A673 (cell line): ENCODE measurements around the gene PPP2CA. TPM values are rescaled to one million over a fixed set of nuclear protein-coding genes. Genes with fewer than 3 reads are reported as not detected.

Source experiments
- BruUV-seq: library from RNA; stranded (reverse); fragments of 400-500 nt; replicated peaks from 2 replicates; lab custom pipeline; 2021; lab: Mats Ljungman, UMichigan
- CTCF ChIA-PET: fragments of 300-600 bp; sonication (Branson Sonifier 250); formaldehyde crosslinking; loops from one replicate; lab custom pipeline; 2022; ENCODE audit warnings: antibody characterized with exemption; lab: Charles Lee
- POLR2A ChIA-PET: fragments of 300-600 bp; sonication (Branson Sonifier 250); formaldehyde crosslinking; loops from one replicate; lab custom pipeline; 2022; ENCODE audit warnings: antibody characterized with exemption; ENCODE audit not compliant: low non-redundant PET; lab: Charles Lee
- DNase-seq: peaks from one replicate; pipeline ENCODE4 v3.0.0-alpha.2; 2015; ENCODE audit warnings: low spot score
- H3K27ac ChIP-seq: fragments of 200-600 bp; sonication (generic); 2 replicates; pipeline ENCODE4 v1.5.1; 2016; ENCODE audit warnings: mixed run types, low read depth, mild to moderate bottlenecking, mixed read lengths, antibody characterized with exemption, low read length; ENCODE audit not compliant: poor library complexity, severe bottlenecking
- H3K27me3 ChIP-seq: fragments of 200-600 bp; sonication (generic); replicated peaks from 2 replicates; pipeline ENCODE4 v1.6.1; 2017; ENCODE audit warnings: mixed run types, low read depth, mild to moderate bottlenecking, mixed read lengths, antibody characterized with exemption, low read length; ENCODE audit not compliant: insufficient read depth, poor library complexity
- H3K36me3 ChIP-seq: fragments of 200-600 bp; sonication (generic); 2 replicates; pipeline ENCODE4 v1.6.1; 2016; ENCODE audit warnings: mixed run types, mild to moderate bottlenecking, mixed read lengths, antibody characterized with exemption, low read length; ENCODE audit not compliant: insufficient read depth, poor library complexity, severe bottlenecking
- H3K4me1 ChIP-seq: fragments of 200-600 bp; sonication (generic); 2 replicates; pipeline ENCODE4 v1.6.1; 2017; ENCODE audit warnings: mixed run types, mild to moderate bottlenecking, mixed read lengths, antibody characterized with exemption, low read length; ENCODE audit not compliant: insufficient read depth, poor library complexity, severe bottlenecking
- H3K4me3 ChIP-seq: fragments of 200-600 bp; sonication (generic); 2 replicates; pipeline ENCODE4 v1.5.1; 2016; ENCODE audit warnings: low read depth, mixed run types, mild to moderate bottlenecking, mixed read lengths, low read length; ENCODE audit not compliant: poor library complexity, severe bottlenecking
- H3K9me3 ChIP-seq: fragments of 200-600 bp; sonication (generic); 2 replicates; pipeline ENCODE4 v1.6.1; 2016; ENCODE audit warnings: mixed run types, low read depth, mild to moderate bottlenecking, mixed read lengths, antibody characterized with exemption, low read length; ENCODE audit not compliant: poor library complexity, severe bottlenecking
- CTCF ChIP-seq: fragments of 300-800, 200-600 bp; sonication (generic); conservative IDR thresholded peaks from 2 replicates; pipeline ENCODE4 v1.5.1; 2017; ENCODE audit warnings: low read depth, mild to moderate bottlenecking, antibody characterized with exemption, low read length, moderate library complexity, mixed read lengths
- EZH2 ChIP-seq: fragments of 200-600 bp; sonication (generic); IDR thresholded peaks from 2 replicates; pipeline ENCODE4 v1.6.1; 2017; ENCODE audit warnings: borderline replicate concordance, low read depth, mild to moderate bottlenecking, mixed read lengths, antibody characterized with exemption, low read length; ENCODE audit not compliant: poor library complexity, severe bottlenecking
- intact Hi-C: fragments of 100-400 bp; cut with micrococcal nuclease; formaldehyde crosslinking; loops from one replicate; pipeline ENCODE4 v1.10.0; 2022; ENCODE audit not compliant: unreplicated experiment
- total RNA-seq: library from RNA; stranded (reverse); gene quantifications from 2 replicates; pipeline ENCODE4 v1.2.3, GENCODE V29; 2021

Gene PPP2CA
- total RNA-seq, 1 experiment from 2014 or later: 227 TPM

GRCh38 chr5:134162592-134162991, 63.3 kb downstream of the PPP2CA start:
- no peak overlapping the region for H3K4me3 ChIP-seq
- peaks cover 6% of the 10 kb centered on the region for H3K9me3 ChIP-seq
- no peak for DNase-seq
- POLR2A ChIA-PET: no interaction called here
- H3K27ac ChIP-seq: no peak overlapping the region
- CTCF ChIA-PET: no interaction called here
- no peaks in the 10 kb centered on the region for H3K27me3 ChIP-seq
- BruUV-seq: no TSS peak
- H3K4me1 ChIP-seq: no peaks in the 10 kb centered on the region
- H3K36me3 ChIP-seq: peaks cover 90% of the 10 kb centered on the region
- intact Hi-C loops: no loop called here
- TF ChIP-seq EZH2 (no peak), CTCF (no peak)

GRCh38 chr5:134161513-134162395, 64.1 kb downstream of the PPP2CA start:
- H3K27me3 ChIP-seq: no peaks in the 10 kb centered on the region
- no peak for TF ChIP-seq EZH2
- TF ChIP-seq CTCF: no peak
- intact Hi-C loops: no loop called here
- ChIA-PET POLR2A (no interaction called here), CTCF (interaction anchor here (1.3 kb wide), 1 partner anchor 122 kb away, joined by 4 read pairs; no protein-coding TSS in a partner anchor)
- H3K4me1 ChIP-seq: no peaks in the 10 kb centered on the region
- H3K36me3 ChIP-seq: peaks cover 90% of the 10 kb centered on the region
- no peak overlapping the region for H3K27ac ChIP-seq
- DNase-seq: no peak
- H3K4me3 ChIP-seq: no peak overlapping the region
- no TSS peak for BruUV-seq
- peaks cover 6% of the 10 kb centered on the region for H3K9me3 ChIP-seq

GRCh38 chr5:134153657-134154056, 72.2 kb downstream of the PPP2CA start:
- Histone ChIP-seq H3K4me3 (no peak overlapping the region), H3K4me1 (no peaks in the 10 kb centered on the region), H3K27ac (no peak overlapping the region), H3K36me3 (peaks cover 87% of the 10 kb centered on the region), H3K27me3 (no peaks in the 10 kb centered on the region), H3K9me3 (no peaks in the 10 kb centered on the region)
- ChIA-PET CTCF (interaction anchor here (0.7 kb wide), 1 partner anchor 13 kb away, joined by 3 read pairs; no protein-coding TSS in a partner anchor), POLR2A (interaction anchor here (0.6 kb wide), 1 partner anchor 14 kb away, joined by 3 read pairs; no protein-coding TSS in a partner anchor)
- no TSS peak for BruUV-seq
- no peak for TF ChIP-seq CTCF
- TF ChIP-seq EZH2: no peak
- intact Hi-C loops: no loop called here
- DNase-seq: no peak
